K562 (cell line): ENCODE measurements around the gene SMYD1. TPM values are rescaled to one million over a fixed set of nuclear protein-coding genes. Genes with fewer than 3 reads are reported as not detected.

Source experiments
- ATAC-seq: fragments of 200-7000 bp; cut with Tn5 transposase; 3 replicates; pipeline ENCODE4 v1.9.1; 2020; ENCODE audit warnings: moderate library complexity
- BruUV-seq: library from RNA; stranded (reverse); fragments of 400-500 nt; replicated peaks from 2 replicates; lab custom pipeline; 2021; lab: Mats Ljungman, UMichigan
- CTCF ChIA-PET: fragments of 300-600 bp; formaldehyde crosslinking; extraction: SDS; loops from one replicate; lab custom pipeline; 2021; ENCODE audit warnings: low intra/inter-chr PET ratio; lab: Yijun Ruan, JAX
- POLR2A ChIA-PET: fragments of 300-600, 350-650 bp; sonication (Branson Sonifier 250); formaldehyde crosslinking; extraction: SDS; loops from one replicate; lab custom pipeline; 2021; ENCODE audit warnings: antibody characterized with exemption, inconsistent platforms; lab: Yijun Ruan, JAX
- DNase-seq, 4 experiments: peaks; one replicate each; pipeline versions ENCODE4 v3.0.0 to v3.0.0-alpha.2; 2011 to 2018; ENCODE audit warnings: low spot score in 3 of 4, mixed read lengths in 3 of 4; ENCODE audit errors: extremely low read depth in 1 of 4
- FAIRE-seq: peaks from 2 replicates; lab custom pipeline; 2011; peaks lifted over from hg19 to GRCh38; lab: Jason Lieb, UNC
- H2AFZ ChIP-seq: 2 replicates; pipeline ENCODE4 v1.6.0; 2011; ENCODE audit warnings: low read depth, low read length, control low read depth, inconsistent platforms
- H3K27ac ChIP-seq: fragments of 200-600 bp; 3 replicates; pipeline ENCODE4 v1.8.0; 2011; ENCODE audit warnings: low read depth, mild to moderate bottlenecking, control low read depth, inconsistent platforms, low read length, moderate library complexity, mixed read lengths; ENCODE audit errors: extremely low read depth
- H3K27me3 ChIP-seq, 2 experiments: fragments of 300-600 bp in 1 of 2; 2 replicates in 1 of 2; 3 replicates in 1 of 2; pipeline versions ENCODE4 v1.6.0 to v1.8.0; 2011; ENCODE audit warnings: inconsistent platforms in 2 of 2, low read length in 2 of 2, mild to moderate bottlenecking in 1 of 2, mixed read lengths in 1 of 2, moderate library complexity in 1 of 2; ENCODE audit not compliant: control insufficient read depth in 2 of 2, insufficient read depth in 2 of 2
- H3K36me3 ChIP-seq: fragments of 300-600 bp; 3 replicates; pipeline ENCODE4 v1.8.0; 2011; ENCODE audit warnings: mild to moderate bottlenecking, low read length, inconsistent platforms; ENCODE audit not compliant: control insufficient read depth, insufficient read depth
- H3K4me1 ChIP-seq, 2 experiments: fragments of 200-600 bp in 1 of 2; replicated peaks in 1 of 2; 2 replicates in 1 of 2; 3 replicates in 1 of 2; pipeline versions ENCODE4 v1.5.1 to v1.8.0; 2011; ENCODE audit warnings: inconsistent platforms in 2 of 2, low read length in 2 of 2, mild to moderate bottlenecking in 1 of 2, mixed read lengths in 1 of 2, moderate library complexity in 1 of 2; ENCODE audit not compliant: control insufficient read depth in 2 of 2, insufficient read depth in 2 of 2
- H3K4me2 ChIP-seq: 2 replicates; pipeline ENCODE4 v1.6.1; 2011; ENCODE audit warnings: low read length, control low read depth, inconsistent platforms, mixed read lengths; ENCODE audit not compliant: insufficient read depth
- H3K4me3 ChIP-seq: fragments of 200-600 bp; sonication (generic), shearing (Covaris generic); 2 replicates; pipeline ENCODE4 v1.5.1; 2016; ENCODE audit warnings: control low read depth, inconsistent platforms
- H3K79me2 ChIP-seq: fragments of 200-600 bp; 3 replicates; pipeline ENCODE4 v1.8.0; 2011; ENCODE audit warnings: low read length, inconsistent platforms; ENCODE audit not compliant: control insufficient read depth, insufficient read depth
- H3K9ac ChIP-seq, 2 experiments: 2 replicates each; pipeline versions ENCODE4 v1.6.0 to v1.6.1; 2011; ENCODE audit warnings: low read depth in 2 of 2, low read length in 2 of 2, control low read depth in 1 of 2, inconsistent platforms in 1 of 2, mild to moderate bottlenecking in 1 of 2, mixed read lengths in 1 of 2; ENCODE audit not compliant: insufficient read depth in 1 of 2
- H3K9me1 ChIP-seq: one replicate; pipeline ENCODE4 v1.6.0; 2011; ENCODE audit warnings: inconsistent platforms, mild to moderate bottlenecking, low read length, moderate library complexity; ENCODE audit not compliant: control insufficient read depth, insufficient read depth
- H3K9me3 ChIP-seq: replicated peaks from 2 replicates; pipeline ENCODE4 v1.5.1; 2011; ENCODE audit warnings: low read depth, low read length, inconsistent platforms; ENCODE audit not compliant: control insufficient read depth, insufficient read depth
- H4K20me1 ChIP-seq: replicated peaks from 2 replicates; pipeline ENCODE4 v1.6.1; 2011; ENCODE audit warnings: low read length, inconsistent platforms, mixed read lengths; ENCODE audit not compliant: control insufficient read depth, insufficient read depth
- FOXA1 ChIP-seq: fragments of 450-650 bp; IDR thresholded peaks from 2 replicates; pipeline ENCODE4 v1.6.1; 2016; ENCODE audit warnings: mild to moderate bottlenecking, borderline replicate concordance
- HDAC2 ChIP-seq: fragments of 450-650 bp; IDR thresholded peaks from 2 replicates; pipeline ENCODE4 v1.6.1; 2016; ENCODE audit warnings: mild to moderate bottlenecking
- KLF10 ChIP-seq: fragments of 250-450 bp; sonication (Bioruptor Pico); IDR thresholded peaks from 2 replicates; pipeline ENCODE4 v1.6.1; 2021; ENCODE audit warnings: matching md5 sums
- MAFF ChIP-seq: IDR thresholded peaks from 2 replicates; pipeline ENCODE4 v1.6.1; 2012; ENCODE audit warnings: low read length, improper control_type of control experiment
- NRF1 ChIP-seq, 2 experiments: fragments of 450-650 bp; IDR thresholded peaks in 1 of 2; conservative IDR thresholded peaks in 1 of 2; 2 replicates each; pipeline ENCODE4 v1.6.1; 2014; ENCODE audit warnings: mild to moderate bottlenecking in 2 of 2
- SAP30 ChIP-seq: fragments of 200-600 bp; sonication (generic); IDR thresholded peaks from 2 replicates; pipeline ENCODE4 v1.6.1; 2012; ENCODE audit warnings: borderline replicate concordance, low read depth, mild to moderate bottlenecking, moderate library complexity, low read length, control low read depth, inconsistent platforms; ENCODE audit not compliant: insufficient read depth, poor library complexity, severe bottlenecking
- SIX5 ChIP-seq, 2 experiments: IDR thresholded peaks; 2 replicates each; pipeline ENCODE4 v1.6.1; 2011; ENCODE audit warnings: low read length in 2 of 2, borderline replicate concordance in 1 of 2, low read depth in 1 of 2, mild to moderate bottlenecking in 1 of 2, moderate library complexity in 1 of 2; ENCODE audit not compliant: insufficient read depth in 1 of 2
- SRSF7 ChIP-seq: fragments of 200-400 bp; formaldehyde crosslinking; optimal IDR thresholded peaks from 2 replicates; pipeline ENCODE3; 2017; ENCODE audit warnings: mild to moderate bottlenecking, low read depth, low read length
- XRCC3 ChIP-seq: fragments of 450-650 bp; IDR thresholded peaks from 2 replicates; pipeline ENCODE4 v1.6.1; 2017; ENCODE audit warnings: mild to moderate bottlenecking, moderate library complexity
- ZC3H11A ChIP-seq: IDR thresholded peaks from 2 replicates; pipeline ENCODE4 v1.6.1; 2012; ENCODE audit warnings: low read depth, low read length, improper control_type of control experiment
- ZNF224 ChIP-seq: sonication (generic); formaldehyde crosslinking; IDR thresholded peaks from 2 replicates; pipeline ENCODE4 v1.8.0; 2022; ENCODE audit warnings: mild to moderate bottlenecking, missing genetic modification reagents
- ZNF311 ChIP-seq: fragments of 250-450 bp; sonication (Bioruptor Pico); IDR thresholded peaks from 2 replicates; pipeline ENCODE4 v1.4.0; 2020; ENCODE audit warnings: mild to moderate bottlenecking, moderate library complexity
- ZNF316 ChIP-seq: fragments of 450-650 bp; IDR thresholded peaks from 2 replicates; pipeline ENCODE4 v1.6.1; 2016
- ZNF445 ChIP-seq: fragments of 250-450 bp; sonication (Bioruptor Pico); IDR thresholded peaks from 2 replicates; pipeline ENCODE4 v1.4.0; 2020; ENCODE audit warnings: low read depth, mild to moderate bottlenecking, moderate library complexity
- ZNF561 ChIP-seq: fragments of 450-650 bp; formaldehyde crosslinking; conservative IDR thresholded peaks from 2 replicates; pipeline ENCODE4 v1.4.0; 2020; ENCODE audit warnings: mild to moderate bottlenecking, moderate library complexity
- ZNF695 ChIP-seq: fragments of 450-650 bp; formaldehyde crosslinking; IDR thresholded peaks from 2 replicates; pipeline ENCODE4 v1.4.0; 2020; ENCODE audit warnings: mild to moderate bottlenecking, moderate library complexity
- WGBS: fragments of 100-300 bp; shearing (Covaris generic); methylation state at CpG from one replicate; pipeline ENCODE4 v1.1.6; 2016; ENCODE audit warnings: low coverage, mixed read lengths; ENCODE audit not compliant: insufficient coverage; ENCODE audit errors: missing lambda C conversion rate; 5-methylcytosine and 5-hydroxymethylcytosine counted together
- in situ Hi-C: fragments of 300-500 bp; cut with MboI; formaldehyde crosslinking; loops from 4 replicates; pipeline ENCODE4 v1.15.0; 2018; ENCODE audit warnings: inconsistent platforms, mixed read lengths
- intact Hi-C: fragments of 100-400 bp; cut with micrococcal nuclease; formaldehyde crosslinking; loops from 2 replicates; pipeline ENCODE4 v1.14.2; 2022
- polyA plus RNA-seq, 8 experiments: library from polyadenylated mRNA; depleted of rRNA in 4 of 8; stranded (reverse) in 5 of 8; unstranded in 3 of 8; fragments of >200 nt; fragmentation: Nextera tagmentation in 2 of 8; fragmentation: Illumina TruSeq in 1 of 8; extraction: Ambion mirVana in 2 of 8; extraction: Trizol in 1 of 8; gene quantifications; 2 replicates each; pipeline versions ENCODE4 v1.2.1 to v1.2.3, GENCODE V29; 2011 to 2014; ENCODE audit warnings: inconsistent platforms in 1 of 8, missing spikeins in 1 of 8
- total RNA-seq, 7 experiments: library from RNA; depleted of rRNA in 6 of 7; stranded (reverse); fragments of >200 nt in 6 of 7; fragmentation: Illumina TruSeq in 2 of 7; extraction: Trizol in 2 of 7; gene quantifications; 2 replicates each; pipeline versions ENCODE4 v1.2.1 to v1.2.3, GENCODE V29; 2011 to 2021; ENCODE audit warnings: low replicate concordance in 1 of 7
- TF ChIP-seq, protein P1 (sequence below): fragments of 250-450 bp; sonication (Bioruptor Pico); IDR thresholded peaks from 2 replicates; pipeline ENCODE4 v1.5.0; 2021
- TF ChIP-seq, protein P2 (sequence below): fragments of 450-650 bp; IDR thresholded peaks from 2 replicates; pipeline ENCODE4 v1.6.1; 2016; ENCODE audit warnings: missing biosample characterization, missing genetic modification characterization

The SMYD1 gene
- total and polyA plus RNA-seq, 9 of the 15 experiments (the other 6 are each of a cell fraction or from before 2014, with no cell fraction given): not detected

DNA sequence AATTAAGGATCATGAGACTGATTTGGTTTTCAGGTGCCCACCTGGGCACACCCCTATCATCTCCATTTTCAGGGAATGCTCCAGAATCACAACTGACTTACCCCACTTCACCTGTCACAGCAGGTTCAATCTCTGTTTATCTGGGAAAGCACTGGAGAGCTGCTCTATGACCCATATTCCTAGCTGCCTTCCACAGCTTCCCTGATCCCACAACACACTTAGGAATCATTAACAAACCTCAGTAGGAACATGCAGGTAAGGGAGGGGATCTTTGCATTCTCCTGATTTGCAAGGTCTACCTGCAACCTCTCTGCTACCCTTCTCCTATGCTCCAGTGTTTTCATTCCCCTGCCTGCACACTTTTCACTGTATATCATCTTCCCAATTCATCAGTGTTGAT lies 79.0 kb downstream of the SMYD1 start:
- DNase-seq (no peak), FAIRE-seq (no peak), ATAC-seq (no peak)
- Histone ChIP-seq H3K9ac (no peak overlapping the region), H3K27ac (no peak overlapping the region), H3K79me2 (no peaks in the 10 kb centered on the region), H3K27me3 (peaks cover 0 to 3% of the 10 kb centered on the region in 2 experiments; a peak in 1 of 5 replicates), H3K4me2 (no peak overlapping the region), H3K36me3 (no peaks in the 10 kb centered on the region), H3K4me1 (no peaks in the 10 kb centered on the region), H3K9me1 (no peaks in the 10 kb centered on the region), H3K9me3 (no peaks in the 10 kb centered on the region), H4K20me1 (no peaks in the 10 kb centered on the region), H2AFZ (no peak overlapping the region), H3K4me3 (no peak overlapping the region)
- TF ChIP-seq SRSF7 (no peak), SAP30 (no peak), ZNF316 (no peak), ZNF695 (CRISPR knock-in tag) (no peak), ZNF445 (CRISPR knock-in tag) (no peak)
- intact Hi-C loops (no loop called here), in situ Hi-C loops (no loop called here)
- CTCF ChIA-PET: no interaction called here
- POLR2A ChIA-PET: no interaction called here
- no TSS peak for BruUV-seq

DNA sequence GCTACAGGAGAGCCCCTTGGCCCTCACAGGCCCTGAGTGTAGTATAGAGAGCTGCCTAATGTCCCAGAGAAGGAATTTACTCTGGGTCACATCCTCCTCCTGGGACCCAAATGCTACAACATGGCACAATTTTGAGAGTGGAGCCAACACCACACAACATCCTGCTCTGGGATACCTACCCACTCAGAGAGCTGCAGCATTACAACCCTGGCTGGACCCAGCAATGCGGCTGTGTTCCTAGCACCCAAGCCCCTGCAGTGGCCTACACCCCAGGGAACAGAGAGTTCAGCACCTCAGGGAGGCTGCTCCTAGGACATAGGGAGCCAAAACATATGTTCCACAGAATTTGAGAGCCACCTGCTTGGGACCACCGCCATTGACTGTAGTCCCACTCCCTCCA lies 79.5 kb downstream of the SMYD1 start:
- POLR2A ChIA-PET: no interaction called here
- no peak overlapping the region for H3K9ac ChIP-seq
- ATAC-seq (no peak), FAIRE-seq (no peak), DNase-seq (no peak)
- no peaks in the 10 kb centered on the region for H3K36me3 ChIP-seq
- H3K9me1 ChIP-seq: no peaks in the 10 kb centered on the region
- CTCF ChIA-PET: no interaction called here
- H3K4me3 ChIP-seq: no peak overlapping the region
- no peak overlapping the region for H2AFZ ChIP-seq
- no peaks in the 10 kb centered on the region for H4K20me1 ChIP-seq
- intact Hi-C loops: no loop called here
- no TSS peak for BruUV-seq
- H3K9me3 ChIP-seq: no peaks in the 10 kb centered on the region
- no peaks in the 10 kb centered on the region for H3K4me1 ChIP-seq
- H3K27ac ChIP-seq: no peak overlapping the region
- peaks cover 0 to 3% of the 10 kb centered on the region in 2 experiments; a peak in 1 of 5 replicates for H3K27me3 ChIP-seq
- WGBS: 0% methylated on average over 2 of the region's 2 CpGs
- no peaks in the 10 kb centered on the region for H3K79me2 ChIP-seq
- in situ Hi-C loops: no loop called here
- no peak overlapping the region for H3K4me2 ChIP-seq
- TF ChIP-seq ZNF561 (CRISPR knock-in tag) (no peak), XRCC3 (no peak), ZC3H11A (no peak), NRF1 (conservative IDR thresholded peaks at IDR 0.05 in 1 of 2, IDR thresholded peaks at IDR 0.05 in 1 of 2) (no peak), ZNF224 (no peak), HDAC2 (no peak), MAFF (no peak), ZNF311 (CRISPR knock-in tag) (no peak), FOXA1 (no peak), SIX5 (IDR thresholded peaks at IDR 0.05; ENCODE audit: borderline replicate concordance in 1 of 2, insufficient read depth in 1 of 2, low read depth in 1 of 2, low read length in 2 of 2) (no peak), KLF10 (CRISPR knock-in tag) (no peak)
- TF ChIP-seq, protein P1, sequence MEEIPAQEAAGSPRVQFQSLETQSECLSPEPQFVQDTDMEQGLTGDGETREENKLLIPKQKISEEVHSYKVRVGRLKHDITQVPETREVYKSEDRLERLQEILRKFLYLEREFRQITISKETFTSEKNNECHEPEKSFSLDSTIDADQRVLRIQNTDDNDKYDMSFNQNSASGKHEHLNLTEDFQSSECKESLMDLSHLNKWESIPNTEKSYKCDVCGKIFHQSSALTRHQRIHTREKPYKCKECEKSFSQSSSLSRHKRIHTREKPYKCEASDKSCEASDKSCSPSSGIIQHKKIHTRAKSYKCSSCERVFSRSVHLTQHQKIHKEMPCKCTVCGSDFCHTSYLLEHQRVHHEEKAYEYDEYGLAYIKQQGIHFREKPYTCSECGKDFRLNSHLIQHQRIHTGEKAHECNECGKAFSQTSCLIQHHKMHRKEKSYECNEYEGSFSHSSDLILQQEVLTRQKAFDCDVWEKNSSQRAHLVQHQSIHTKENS (CRISPR knock-in tag): no peak
- TF ChIP-seq, protein P2, sequence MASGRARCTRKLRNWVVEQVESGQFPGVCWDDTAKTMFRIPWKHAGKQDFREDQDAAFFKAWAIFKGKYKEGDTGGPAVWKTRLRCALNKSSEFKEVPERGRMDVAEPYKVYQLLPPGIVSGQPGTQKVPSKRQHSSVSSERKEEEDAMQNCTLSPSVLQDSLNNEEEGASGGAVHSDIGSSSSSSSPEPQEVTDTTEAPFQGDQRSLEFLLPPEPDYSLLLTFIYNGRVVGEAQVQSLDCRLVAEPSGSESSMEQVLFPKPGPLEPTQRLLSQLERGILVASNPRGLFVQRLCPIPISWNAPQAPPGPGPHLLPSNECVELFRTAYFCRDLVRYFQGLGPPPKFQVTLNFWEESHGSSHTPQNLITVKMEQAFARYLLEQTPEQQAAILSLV (tag): no peak
